Smooth muscle cell of the pulmonary artery (primary cell): ENCODE data around the gene GIMAP1. TPM values are rescaled to one million over a fixed set of nuclear protein-coding genes. Genes with fewer than 3 reads are reported as not detected.

Experiments used
- total RNA-seq: library from RNA; depleted of rRNA; stranded (reverse); fragments of >200 nt; gene quantifications from 2 replicates; pipeline ENCODE4 v1.2.3, GENCODE V29; 2014

Gene GIMAP1
- 0.03 TPM in 1 of 2 replicates, not detected in the other for total RNA-seq

GRCh38 chr7:150716368-150716767, at the start of gene GIMAP1:
Gene GIMAP1, plus strand, starts transcription at chr7:150716613. Its CDS starts 2,435 bp downstream, at chr7:150719048.

GRCh38 chr7:150685219-150686029, 31.0 kb upstream of the GIMAP1 start, which contains the start of gene GIMAP2:
Gene GIMAP2, plus strand, starts transcription at chr7:150685706. Its CDS starts 1,354 bp downstream, at chr7:150687060.

GRCh38 chr7:150737265-150738055, 21.0 kb downstream of the GIMAP1 start, which contains the start of gene GIMAP5:
Gene GIMAP5, plus strand, starts transcription at chr7:150737418. Its CDS starts 3,467 bp downstream, at chr7:150740885.

Other genes with a start within 250 kb of the GIMAP1 start
- gene GIMAP7, start 201.7 kb upstream of the GIMAP1 start, total RNA-seq = not detected in 2 replicates
- gene GIMAP4, start 149.2 kb upstream of the GIMAP1 start, total RNA-seq = 0.13 and 0.33 TPM in 2 replicates
- 0.13 and 0.46 TPM in 2 replicates for gene GIMAP6, start 84.2 kb upstream of the GIMAP1 start, total RNA-seq
- gene GIMAP2, start 30.9 kb upstream of the GIMAP1 start, total RNA-seq = 0.43 and 1.7 TPM in 2 replicates
- gene GIMAP5, start 20.8 kb downstream of the GIMAP1 start, total RNA-seq = not detected in 2 replicates
- gene TMEM176B, start 83.8 kb downstream of the GIMAP1 start, total RNA-seq = not detected in 2 replicates
- not detected in 2 replicates for gene TMEM176A, start 84.2 kb downstream of the GIMAP1 start, total RNA-seq
- gene AOC1, start 135.9 kb downstream of the GIMAP1 start, total RNA-seq = not detected in 2 replicates